T-helper 9 cell (primary cell): ENCODE measurements around the gene BAIAP3.

Experiments used
- DNase-seq: peaks from one replicate; pipeline ENCODE4 v3.0.0-alpha.2; 2020

Gene BAIAP3

GRCh38 chr16:1374418-1375297 lies 41.2 kb downstream of the BAIAP3 start:
- DNase-seq, result no peak

- no peak for DNase-seq
Observed at GRCh38 chr16:1375298-1375640, 41.8 kb downstream of the BAIAP3 start.

GRCh38 chr16:1375741-1376410 lies 42.4 kb downstream of the BAIAP3 start:
- no peak for DNase-seq

- DNase-seq, result no peak
Observed at GRCh38 chr16:1377406-1378010, 44.1 kb downstream of the BAIAP3 start.

GRCh38 chr16:1378087-1378803 lies 44.8 kb downstream of the BAIAP3 start:
- no peak for DNase-seq

- DNase-seq, result peak; percentile 54
Observed at GRCh38 chr16:1378804-1379303, 45.4 kb downstream of the BAIAP3 start.

- peak; percentile 69 for DNase-seq
Observed at GRCh38 chr16:1379304-1380076, 46.0 kb downstream of the BAIAP3 start.

- no peak for DNase-seq
Observed at GRCh38 chr16:1380195-1380594, 46.8 kb downstream of the BAIAP3 start.

- DNase-seq, result no peak
Observed at GRCh38 chr16:1381612-1382406, 48.4 kb downstream of the BAIAP3 start.

- DNase-seq, result no peak
Observed at GRCh38 chr16:1383556-1383955, 50.1 kb downstream of the BAIAP3 start.

- DNase-seq, result no peak
Observed at GRCh38 chr16:1385232-1385631, 51.8 kb downstream of the BAIAP3 start.

GRCh38 chr16:1387331-1387730 lies 53.9 kb downstream of the BAIAP3 start:
- DNase-seq, result no peak

- no peak for DNase-seq
Observed at GRCh38 chr16:1389762-1390161, 56.3 kb downstream of the BAIAP3 start.

GRCh38 chr16:1390239-1390779 lies 56.9 kb downstream of the BAIAP3 start:
- DNase-seq, result no peak

- no peak for DNase-seq
Observed at GRCh38 chr16:1392826-1393225, 59.4 kb downstream of the BAIAP3 start.

GRCh38 chr16:1393613-1394176 lies 60.2 kb downstream of the BAIAP3 start:
- DNase-seq, result no peak

- DNase-seq, result no peak
Observed at GRCh38 chr16:1394367-1394951, 61.0 kb downstream of the BAIAP3 start.

GRCh38 chr16:1395444-1396031 lies 62.1 kb downstream of the BAIAP3 start:
- DNase-seq, result no peak

- DNase-seq, result no peak
Observed at GRCh38 chr16:1397779-1398178, 64.3 kb downstream of the BAIAP3 start.

GRCh38 chr16:1398351-1398750 lies 64.9 kb downstream of the BAIAP3 start:
- no peak for DNase-seq
